ENCODE measurements around the gene PIGQ. TPM values are rescaled to one million over a fixed set of nuclear protein-coding genes. Genes with fewer than 3 reads are reported as not detected.

The PIGQ gene
- total RNA-seq, 1 donor from 2014 or later = 16.9 TPM

GRCh38 chr16:564690-565418, 4.9 kb upstream of the PIGQ start:
- no peak for DNase-seq
- ATAC-seq = no peak
- intact Hi-C loops (cut with micrococcal nuclease) = no loop called here

- DNase-seq = no peak
- intact Hi-C loops (cut with micrococcal nuclease) = no loop called here
Observed at GRCh38 chr16:565419-566330, 4.1 kb upstream of the PIGQ start.

GRCh38 chr16:566475-567372, 3.0 kb upstream of the PIGQ start, which contains the start of gene NHLRC4:
NHLRC4 (plus strand) TSS chr16:567005; CDS start chr16:568048, 1,043 bp downstream.
- DNase-seq = peak; percentile 83
- peak; percentile 69 for ATAC-seq
- intact Hi-C loops (cut with micrococcal nuclease) = no loop called here

More at GRCh38 chr16:565419-566330, 4.1 kb upstream of the PIGQ start:
- ATAC-seq = no peak

- no peak for ATAC-seq
- intact Hi-C loops (cut with micrococcal nuclease) = no loop called here
- DNase-seq = no peak
Observed at GRCh38 chr16:567373-568256, 2.2 kb upstream of the PIGQ start.

GRCh38 chr16:568401-569258, 1.1 kb upstream of the PIGQ start:
- no peak for ATAC-seq
- no peak for DNase-seq
- intact Hi-C loops (cut with micrococcal nuclease) = no loop called here

- DNase-seq = no peak
- ATAC-seq = no peak
- intact Hi-C loops (cut with micrococcal nuclease) = no loop called here
Observed at GRCh38 chr16:572865-573650, 3.3 kb downstream of the PIGQ start.

GRCh38 chr16:574021-574760, 4.4 kb downstream of the PIGQ start:
- ATAC-seq (no peak), DNase-seq (no peak)
- intact Hi-C loops (cut with micrococcal nuclease) = no loop called here

- no peak for ATAC-seq
- DNase-seq = no peak
- intact Hi-C loops (cut with micrococcal nuclease) = no loop called here
Observed at GRCh38 chr16:575354-576196, 5.8 kb downstream of the PIGQ start.

GRCh38 chr16:576197-576822, 6.5 kb downstream of the PIGQ start:
- DNase-seq (no peak), ATAC-seq (no peak)
- intact Hi-C loops (cut with micrococcal nuclease) = no loop called here

- intact Hi-C loops (cut with micrococcal nuclease) = no loop called here
- no peak for ATAC-seq
- no peak for DNase-seq
Observed at GRCh38 chr16:576823-577201, 7.0 kb downstream of the PIGQ start.

- DNase-seq = no peak
- no peak for ATAC-seq
- intact Hi-C loops (cut with micrococcal nuclease) = no loop called here
Observed at GRCh38 chr16:577796-578195, 8.0 kb downstream of the PIGQ start.

- intact Hi-C loops (cut with micrococcal nuclease) = no loop called here
- no peak for DNase-seq
- ATAC-seq = peak; percentile 1
Observed at GRCh38 chr16:578232-578869, 8.6 kb downstream of the PIGQ start.

- intact Hi-C loops (cut with micrococcal nuclease) = no loop called here
- ATAC-seq (peak; percentile 88), DNase-seq (peak; percentile 86)
Observed at GRCh38 chr16:578870-579405, 9.2 kb downstream of the PIGQ start.
